K562 (cell line): ENCODE data around the gene SF3B3.

Experiments used
- CSDE1 ChIP-seq, 2 experiments: fragments of 450-650 bp; IDR thresholded peaks; 2 replicates each; pipeline ENCODE4 v1.6.1; 2016; ENCODE audit warnings: mild to moderate bottlenecking in 1 of 2
- EP300 ChIP-seq: IDR thresholded peaks from 2 replicates; pipeline ENCODE4 v1.6.1; 2012; ENCODE audit warnings: low read length, improper control_type of control experiment
- ESRRA ChIP-seq: fragments of 450-650 bp; IDR thresholded peaks from 2 replicates; pipeline ENCODE4 v1.6.1; 2014; ENCODE audit warnings: low read depth, mild to moderate bottlenecking, moderate library complexity, borderline replicate concordance
- GABPA ChIP-seq: fragments of 200-800 bp; sonication (Bioruptor generic); conservative IDR thresholded peaks from 2 replicates; pipeline ENCODE4 v1.6.1; 2016; ENCODE audit warnings: low read depth, missing genetic modification characterization, missing compliant biosample characterization
- HCFC1 ChIP-seq: IDR thresholded peaks from 2 replicates; pipeline ENCODE4 v1.6.1; 2012; ENCODE audit warnings: low read depth, low read length, improper control_type of control experiment
- JUNB ChIP-seq: fragments of 450-650 bp; formaldehyde crosslinking; conservative IDR thresholded peaks from 2 replicates; pipeline ENCODE4 v1.4.0; 2020; ENCODE audit warnings: mild to moderate bottlenecking
- KLF6 ChIP-seq: fragments of 250-450 bp; sonication (Bioruptor Pico); IDR thresholded peaks from 2 replicates; pipeline ENCODE4 v1.4.0; 2020; ENCODE audit warnings: mild to moderate bottlenecking, moderate library complexity, borderline replicate concordance
- SIN3A ChIP-seq, 2 experiments: fragments of 150-350 bp in 1 of 2; IDR thresholded peaks; 2 replicates each; pipeline ENCODE4 v1.6.1; 2011 to 2016; ENCODE audit warnings: borderline replicate concordance in 2 of 2, low read depth in 2 of 2, low read length in 2 of 2, mild to moderate bottlenecking in 2 of 2, moderate library complexity in 2 of 2; ENCODE audit not compliant: control insufficient read depth in 1 of 2
- TGIF2 ChIP-seq: sonication (generic); formaldehyde crosslinking; IDR thresholded peaks from 2 replicates; pipeline ENCODE4 v1.8.1; 2022; ENCODE audit warnings: mild to moderate bottlenecking, missing genetic modification reagents, moderate library complexity
- ZNF146 ChIP-seq: IDR thresholded peaks from one replicate; pipeline ENCODE4 v1.6.1; 2018; ENCODE audit warnings: missing compliant biosample characterization; ENCODE audit not compliant: unreplicated experiment
- ZNF175 ChIP-seq: fragments of 200-800 bp; sonication (Bioruptor generic); IDR thresholded peaks from 2 replicates; pipeline ENCODE4 v1.6.1; 2016; ENCODE audit warnings: low read depth, mild to moderate bottlenecking, missing genetic modification characterization, missing compliant biosample characterization
- ZNF436 ChIP-seq: fragments of 250-450, 450-650 bp; sonication (Bioruptor Pico); formaldehyde crosslinking; IDR thresholded peaks from 2 replicates; pipeline ENCODE4 v1.7.0; 2020; ENCODE audit warnings: mild to moderate bottlenecking
- TF ChIP-seq, protein P1 (sequence below), 2 experiments: fragments of 450-650 bp in 1 of 2; sonication (generic) in 1 of 2; formaldehyde crosslinking; conservative IDR thresholded peaks; 2 replicates each; pipeline versions ENCODE4 v1.4.0 to v1.8.1; 2020 to 2022; ENCODE audit warnings: mild to moderate bottlenecking in 1 of 2, missing genetic modification reagents in 1 of 2
- TF ChIP-seq, protein P2 (sequence below), 3 experiments: IDR thresholded peaks in 2 of 3; conservative IDR thresholded peaks in 1 of 3; 2 replicates each; pipeline ENCODE4 v1.5.1; 2011 to 2012; ENCODE audit warnings: low read length in 3 of 3, mild to moderate bottlenecking in 3 of 3, control low read depth in 2 of 3, improper control_type of control experiment in 1 of 3, inconsistent platforms in 1 of 3, low read depth in 1 of 3, mixed read lengths in 1 of 3, moderate library complexity in 1 of 3; ENCODE audit not compliant: insufficient read depth in 2 of 3

DNA sequence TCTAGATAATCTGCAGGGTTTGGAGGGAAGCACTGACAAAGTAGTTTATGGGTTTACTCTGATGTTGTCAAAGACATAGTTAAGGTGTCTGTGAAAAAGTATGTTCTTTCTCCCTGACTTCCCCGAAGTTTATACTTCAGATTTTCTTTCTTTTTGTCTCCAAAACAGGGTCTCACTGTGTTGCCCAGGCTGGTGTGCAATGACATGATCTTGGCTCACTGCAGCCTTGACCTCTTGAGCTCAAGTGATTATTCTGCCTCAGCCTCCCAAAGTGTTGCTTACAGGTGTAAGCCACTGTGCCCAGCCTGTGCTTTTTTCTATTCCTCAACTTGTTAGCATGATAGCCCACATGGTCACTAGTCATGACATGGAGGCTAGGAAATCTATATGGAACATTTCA, 20.9 kb downstream of the SF3B3 start:
- TF ChIP-seq, protein P1, sequence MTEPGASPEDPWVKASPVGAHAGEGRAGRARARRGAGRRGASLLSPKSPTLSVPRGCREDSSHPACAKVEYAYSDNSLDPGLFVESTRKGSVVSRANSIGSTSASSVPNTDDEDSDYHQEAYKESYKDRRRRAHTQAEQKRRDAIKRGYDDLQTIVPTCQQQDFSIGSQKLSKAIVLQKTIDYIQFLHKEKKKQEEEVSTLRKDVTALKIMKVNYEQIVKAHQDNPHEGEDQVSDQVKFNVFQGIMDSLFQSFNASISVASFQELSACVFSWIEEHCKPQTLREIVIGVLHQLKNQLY (CRISPR knock-in tag; conservative IDR thresholded peaks at IDR 0.05) = no peak
- TF ChIP-seq KLF6 (CRISPR knock-in tag) = no peak
- TF ChIP-seq ZNF175 (CRISPR knock-in tag) = no peak
- no peak for TF ChIP-seq ZNF146 (CRISPR knock-in tag)
- TF ChIP-seq, protein P2, sequence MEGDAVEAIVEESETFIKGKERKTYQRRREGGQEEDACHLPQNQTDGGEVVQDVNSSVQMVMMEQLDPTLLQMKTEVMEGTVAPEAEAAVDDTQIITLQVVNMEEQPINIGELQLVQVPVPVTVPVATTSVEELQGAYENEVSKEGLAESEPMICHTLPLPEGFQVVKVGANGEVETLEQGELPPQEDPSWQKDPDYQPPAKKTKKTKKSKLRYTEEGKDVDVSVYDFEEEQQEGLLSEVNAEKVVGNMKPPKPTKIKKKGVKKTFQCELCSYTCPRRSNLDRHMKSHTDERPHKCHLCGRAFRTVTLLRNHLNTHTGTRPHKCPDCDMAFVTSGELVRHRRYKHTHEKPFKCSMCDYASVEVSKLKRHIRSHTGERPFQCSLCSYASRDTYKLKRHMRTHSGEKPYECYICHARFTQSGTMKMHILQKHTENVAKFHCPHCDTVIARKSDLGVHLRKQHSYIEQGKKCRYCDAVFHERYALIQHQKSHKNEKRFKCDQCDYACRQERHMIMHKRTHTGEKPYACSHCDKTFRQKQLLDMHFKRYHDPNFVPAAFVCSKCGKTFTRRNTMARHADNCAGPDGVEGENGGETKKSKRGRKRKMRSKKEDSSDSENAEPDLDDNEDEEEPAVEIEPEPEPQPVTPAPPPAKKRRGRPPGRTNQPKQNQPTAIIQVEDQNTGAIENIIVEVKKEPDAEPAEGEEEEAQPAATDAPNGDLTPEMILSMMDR (IDR thresholded peaks at IDR 0.05 in 2 of 3, conservative IDR thresholded peaks at IDR 0.05 in 1 of 3; ENCODE audit: insufficient read depth in 2 of 3, low read depth in 1 of 3, low read length in 3 of 3) = no peak
- no peak for TF ChIP-seq CSDE1 (IDR thresholded peaks at IDR 0.05)
- TF ChIP-seq HCFC1 = no peak
- no peak for TF ChIP-seq JUNB
- TF ChIP-seq EP300 = no peak
- TF ChIP-seq TGIF2 (CRISPR knock-in tag) = no peak
- no peak for TF ChIP-seq SIN3A (IDR thresholded peaks at IDR 0.05; ENCODE audit: borderline replicate concordance in 2 of 2, control insufficient read depth in 1 of 2, low read depth in 2 of 2, low read length in 2 of 2)
- no peak for TF ChIP-seq ZNF436 (CRISPR knock-in tag)
- no peak for TF ChIP-seq GABPA (tag)
- TF ChIP-seq ESRRA = no peak
